Neuron (in vitro differentiated cells): Measurements from ENCODE around the gene SULF2.

ENCODE experiments used
- H2AFZ ChIP-seq: one replicate; pipeline ENCODE4 v1.6.1; 2013; ENCODE audit warnings: low read depth, mild to moderate bottlenecking, inconsistent platforms, low read length, moderate library complexity
- H3K27me3 ChIP-seq: one replicate; pipeline ENCODE4 v1.6.1; 2013; ENCODE audit warnings: low read length; ENCODE audit not compliant: insufficient read depth
- H3K36me3 ChIP-seq: one replicate; pipeline ENCODE4 v1.6.1; 2013; ENCODE audit warnings: low read length; ENCODE audit not compliant: insufficient read depth
- H3K4me1 ChIP-seq: one replicate; pipeline ENCODE4 v1.6.1; 2013; ENCODE audit warnings: low read length; ENCODE audit not compliant: insufficient read depth
- H3K4me3 ChIP-seq: 2 replicates; pipeline ENCODE4 v1.5.1; 2013; ENCODE audit warnings: mild to moderate bottlenecking, low read length, moderate library complexity
- H3K9me3 ChIP-seq: one replicate; pipeline ENCODE4 v1.6.1; 2013; ENCODE audit warnings: low read length

Gene SULF2

DNA sequence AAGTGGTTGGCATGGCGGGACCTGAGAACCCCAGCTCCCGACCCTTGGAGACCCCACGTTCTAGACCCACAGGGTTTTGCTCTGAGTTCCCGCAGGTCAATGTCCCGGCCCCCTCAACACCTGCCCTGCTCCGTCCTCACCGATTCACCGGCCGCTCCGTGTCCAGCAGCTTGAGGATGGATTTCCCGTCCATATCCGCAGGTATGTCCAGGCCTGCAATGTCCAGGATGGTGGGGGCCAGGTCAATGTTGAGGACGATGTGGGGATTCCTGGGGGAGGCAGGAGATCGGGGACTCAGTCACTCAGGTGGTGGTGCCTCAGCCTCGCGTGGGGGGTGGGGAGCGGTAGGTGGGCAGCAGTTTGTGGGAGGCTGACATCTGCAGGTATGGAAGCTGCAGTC, 106.7 kb downstream of the SULF2 start:
- Histone ChIP-seq H3K4me1 (no peaks in the 10 kb centered on the region), H3K27me3 (no peaks in the 10 kb centered on the region), H3K4me3 (no peak overlapping the region), H3K36me3 (no peaks in the 10 kb centered on the region), H3K9me3 (no peaks in the 10 kb centered on the region), H2AFZ (no peak overlapping the region)

DNA sequence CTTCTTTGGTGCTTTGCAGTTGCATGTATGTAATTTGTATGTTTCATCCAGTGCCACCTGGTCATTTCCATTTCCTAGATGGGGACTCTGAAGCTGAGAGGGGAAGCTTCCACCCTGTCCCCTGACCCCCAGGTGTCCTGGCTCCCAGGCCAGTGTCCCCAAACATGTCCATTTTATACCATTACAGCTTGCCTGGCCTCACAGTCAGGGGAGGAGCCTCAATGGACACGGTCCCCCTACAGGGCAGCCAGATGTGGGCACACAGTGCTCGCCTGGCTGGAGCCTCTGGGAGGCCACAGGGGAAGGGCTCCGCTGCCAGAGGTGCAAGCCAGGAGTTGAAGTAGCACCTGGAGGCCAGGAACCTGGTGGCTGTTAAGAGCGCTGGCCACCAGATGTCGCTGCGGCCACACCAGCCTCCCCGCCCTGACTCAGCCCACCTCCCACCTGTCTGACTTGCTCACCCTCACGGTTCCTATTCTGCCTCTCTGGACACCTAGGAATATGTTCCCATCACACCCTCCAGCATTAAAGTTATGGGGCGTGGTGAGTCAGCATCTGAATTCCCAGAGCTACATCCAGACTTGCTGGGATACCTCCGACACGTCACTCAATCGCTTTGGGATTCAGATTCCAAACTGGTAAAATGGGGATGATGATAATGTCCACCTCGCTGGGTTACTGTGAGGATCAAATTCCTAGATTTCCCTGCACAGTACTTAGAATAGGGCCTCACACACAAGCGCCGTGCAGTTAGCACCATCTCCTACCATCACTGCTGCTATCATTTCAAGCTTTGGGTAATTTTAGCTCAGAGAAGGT, 107.4 kb downstream of the SULF2 start:
- no peaks in the 10 kb centered on the region for H3K4me1 ChIP-seq
- H3K9me3 ChIP-seq = no peaks in the 10 kb centered on the region
- no peaks in the 10 kb centered on the region for H3K27me3 ChIP-seq
- no peak overlapping the region for H2AFZ ChIP-seq
- H3K36me3 ChIP-seq = no peaks in the 10 kb centered on the region
- no peak overlapping the region for H3K4me3 ChIP-seq

DNA sequence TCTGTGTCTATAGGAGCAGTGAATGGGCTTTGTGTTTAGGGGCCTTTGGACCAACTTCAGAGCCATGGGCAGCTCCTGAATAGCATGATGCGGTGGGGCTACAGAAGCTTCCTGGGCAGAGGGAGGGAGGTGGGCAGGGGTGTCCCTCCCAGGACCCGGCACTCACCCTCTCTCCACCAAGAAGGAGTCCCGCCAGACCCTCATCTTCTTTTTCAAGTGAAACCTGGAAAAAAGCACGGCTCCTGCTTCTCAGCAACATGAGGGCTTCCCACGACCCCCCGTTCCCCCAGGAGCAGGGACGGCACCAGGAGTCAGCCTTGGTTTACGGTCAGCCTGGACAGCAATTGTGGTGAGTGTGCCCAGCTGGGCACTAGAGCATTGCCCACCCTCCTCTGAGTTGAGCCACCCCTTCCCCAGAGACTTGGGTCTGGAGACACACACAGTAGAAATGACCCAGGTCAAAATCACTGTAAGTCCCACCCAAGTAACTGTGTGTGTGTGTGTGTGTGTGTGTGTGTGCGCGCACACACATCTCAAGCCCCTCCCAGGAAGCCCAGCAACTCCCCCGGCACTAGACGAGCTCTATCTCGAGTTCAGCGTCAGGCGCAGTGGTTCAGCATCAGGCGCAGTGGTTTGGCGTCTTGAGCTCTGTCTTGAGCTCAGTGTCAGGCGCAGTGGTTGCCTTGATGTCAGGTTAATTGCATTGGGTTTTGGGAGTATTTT, 108.2 kb downstream of the SULF2 start:
- Histone ChIP-seq H3K9me3 (no peaks in the 10 kb centered on the region), H3K4me3 (no peak overlapping the region), H3K4me1 (no peaks in the 10 kb centered on the region), H2AFZ (no peak overlapping the region), H3K36me3 (no peaks in the 10 kb centered on the region), H3K27me3 (no peaks in the 10 kb centered on the region)

DNA sequence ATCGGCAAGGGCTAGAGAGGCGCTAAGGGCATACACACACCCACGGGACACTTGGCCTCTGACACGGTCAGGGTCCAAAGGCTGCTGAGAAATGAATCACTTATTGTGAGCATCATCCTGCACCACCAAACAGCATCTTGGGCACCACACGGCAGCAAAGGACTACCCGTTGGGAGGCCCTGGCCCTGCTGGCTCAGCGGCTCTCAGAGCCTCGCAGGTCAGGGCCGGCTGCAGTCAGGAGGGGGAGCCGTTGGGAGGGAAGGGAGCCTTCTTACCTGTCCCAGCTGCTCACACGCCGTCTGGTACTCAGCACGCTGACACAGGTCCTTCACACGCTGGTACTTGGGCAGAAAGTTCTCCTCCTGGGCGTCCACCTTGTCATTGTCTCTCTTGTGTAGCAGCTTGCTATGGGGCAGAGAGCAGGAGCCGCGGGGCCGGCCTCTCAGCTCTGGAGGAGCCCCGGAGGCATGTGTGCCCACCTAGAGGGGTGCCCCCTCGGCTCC, 109.0 kb downstream of the SULF2 start:
- Histone ChIP-seq H3K36me3 (no peaks in the 10 kb centered on the region), H3K4me3 (no peak overlapping the region), H3K4me1 (no peaks in the 10 kb centered on the region), H3K9me3 (no peaks in the 10 kb centered on the region), H2AFZ (no peak overlapping the region), H3K27me3 (no peaks in the 10 kb centered on the region)

GRCh38 chr20:47675190-47676142, 109.8 kb downstream of the SULF2 start:
- H3K27me3 ChIP-seq = no peaks in the 10 kb centered on the region
- no peaks in the 10 kb centered on the region for H3K4me1 ChIP-seq
- no peak overlapping the region for H3K4me3 ChIP-seq
- no peaks in the 10 kb centered on the region for H3K36me3 ChIP-seq
- H2AFZ ChIP-seq = no peak overlapping the region
- H3K9me3 ChIP-seq = no peaks in the 10 kb centered on the region

DNA sequence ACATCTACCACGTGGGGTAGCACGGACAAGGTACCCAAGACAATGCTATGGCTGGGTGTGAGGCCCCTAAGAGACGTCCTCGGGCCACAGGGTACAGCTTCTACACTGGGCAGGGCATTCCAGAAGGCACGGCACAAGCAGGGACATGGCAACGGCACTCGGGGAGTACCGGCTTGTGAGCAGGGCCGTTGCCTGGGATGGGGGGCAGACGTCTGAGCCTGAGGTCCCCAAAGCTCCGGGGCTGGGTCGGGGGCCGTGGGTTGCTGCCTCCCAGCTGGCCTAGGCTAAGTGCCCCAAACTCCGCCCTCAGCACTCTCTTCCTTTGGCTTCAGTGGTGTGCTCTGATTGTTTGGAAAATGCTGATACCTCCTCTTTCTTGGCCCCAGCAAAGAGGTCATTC, 110.6 kb downstream of the SULF2 start:
- Histone ChIP-seq H2AFZ (no peak overlapping the region), H3K4me3 (no peak overlapping the region), H3K9me3 (no peaks in the 10 kb centered on the region), H3K27me3 (no peaks in the 10 kb centered on the region), H3K4me1 (no peaks in the 10 kb centered on the region), H3K36me3 (no peaks in the 10 kb centered on the region)

- no peaks in the 10 kb centered on the region for H3K4me1 ChIP-seq
- H3K4me3 ChIP-seq = no peak overlapping the region
- H3K36me3 ChIP-seq = no peaks in the 10 kb centered on the region
- H3K27me3 ChIP-seq = no peaks in the 10 kb centered on the region
- no peaks in the 10 kb centered on the region for H3K9me3 ChIP-seq
- no peak overlapping the region for H2AFZ ChIP-seq
Measured at GRCh38 chr20:47674145-47674544, 111.1 kb downstream of the SULF2 start.

DNA sequence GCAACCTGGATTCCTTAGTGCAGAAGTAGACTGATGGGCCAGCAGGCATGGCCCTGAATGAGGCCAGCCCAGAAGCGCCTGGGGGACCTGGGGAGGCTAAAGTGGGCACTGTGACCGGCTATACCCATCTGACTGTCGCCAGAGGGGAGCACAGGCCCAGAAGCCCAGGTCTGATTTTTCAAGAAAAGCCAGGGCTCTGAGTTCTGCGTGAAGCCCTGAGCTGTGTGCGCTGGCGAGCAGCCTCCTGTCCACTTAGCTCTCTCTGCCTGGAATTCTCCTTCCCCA, 111.7 kb downstream of the SULF2 start:
- no peak overlapping the region for H3K4me3 ChIP-seq
- H3K36me3 ChIP-seq = peaks cover 1% of the 10 kb centered on the region
- no peaks in the 10 kb centered on the region for H3K27me3 ChIP-seq
- no peak overlapping the region for H2AFZ ChIP-seq
- no peaks in the 10 kb centered on the region for H3K9me3 ChIP-seq
- H3K4me1 ChIP-seq = no peaks in the 10 kb centered on the region

GRCh38 chr20:47672886-47673670, 112.2 kb downstream of the SULF2 start:
- no peaks in the 10 kb centered on the region for H3K4me1 ChIP-seq
- H3K27me3 ChIP-seq = no peaks in the 10 kb centered on the region
- no peak overlapping the region for H3K4me3 ChIP-seq
- H3K9me3 ChIP-seq = no peaks in the 10 kb centered on the region
- no peak overlapping the region for H2AFZ ChIP-seq
- H3K36me3 ChIP-seq = peaks cover 3% of the 10 kb centered on the region

DNA sequence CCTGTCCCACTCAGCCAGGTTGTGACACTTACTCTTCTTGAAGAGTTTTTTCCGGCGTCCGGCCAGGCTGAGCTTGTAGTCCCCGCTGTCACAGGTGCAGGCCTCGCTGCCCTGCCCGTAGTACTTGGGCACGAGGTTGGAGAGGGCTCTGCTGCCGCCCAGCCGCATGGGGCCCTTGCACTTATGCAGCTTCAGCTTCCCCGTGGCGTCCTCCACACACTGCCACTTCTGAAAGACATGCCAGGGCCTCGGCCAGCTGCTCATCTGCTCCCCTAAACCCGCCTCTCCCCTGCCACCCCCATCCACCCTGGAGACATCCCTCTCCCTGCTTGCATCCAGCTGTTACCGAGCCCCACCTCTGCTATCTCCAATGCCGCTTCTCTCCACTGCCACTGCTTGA, 113.1 kb downstream of the SULF2 start:
- no peaks in the 10 kb centered on the region for H3K27me3 ChIP-seq
- no peaks in the 10 kb centered on the region for H3K9me3 ChIP-seq
- H3K4me1 ChIP-seq = no peaks in the 10 kb centered on the region
- peaks cover 3% of the 10 kb centered on the region for H3K36me3 ChIP-seq
- H2AFZ ChIP-seq = no peak overlapping the region
- H3K4me3 ChIP-seq = no peak overlapping the region

DNA sequence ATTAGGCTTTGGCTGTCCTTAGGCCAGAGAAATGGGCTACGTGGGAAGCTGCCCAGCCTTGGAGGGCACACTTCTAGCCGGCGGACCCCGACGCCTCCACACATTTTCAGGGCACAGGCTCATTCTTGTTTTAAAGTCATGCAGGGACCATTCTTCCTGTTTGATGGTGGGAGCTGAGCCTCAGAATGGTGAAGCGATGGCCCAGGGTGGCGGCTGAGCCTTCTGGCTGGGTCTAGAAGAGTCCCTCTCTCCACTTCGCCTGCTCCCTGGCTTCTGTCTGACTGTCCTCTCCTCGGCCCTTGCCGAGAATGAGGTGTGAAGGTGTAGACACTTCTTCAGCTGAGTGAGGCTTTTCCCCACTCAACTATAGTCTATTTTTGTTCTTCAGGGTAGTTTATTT, 114.4 kb downstream of the SULF2 start:
- H3K4me1 ChIP-seq = no peaks in the 10 kb centered on the region
- peaks cover 4% of the 10 kb centered on the region for H3K36me3 ChIP-seq
- H2AFZ ChIP-seq = no peak overlapping the region
- no peaks in the 10 kb centered on the region for H3K27me3 ChIP-seq
- no peaks in the 10 kb centered on the region for H3K9me3 ChIP-seq
- no peak overlapping the region for H3K4me3 ChIP-seq
